ENCODE data around the gene RFXAP.

RFXAP gene

GRCh38 chr13:36817996-36818803, 822 bp upstream of the RFXAP start:
- no peak for DNase-seq

- peak; percentile 41 for DNase-seq
Measured at GRCh38 chr13:36819739-36820090, 693 bp downstream of the RFXAP start.

GRCh38 chr13:36820222-36820621, 1.2 kb downstream of the RFXAP start:
- no peak for DNase-seq

- DNase-seq: no peak
Measured at GRCh38 chr13:36822785-36823184, 3.8 kb downstream of the RFXAP start.

- no peak for DNase-seq
Measured at GRCh38 chr13:36829753-36830152, 10.7 kb downstream of the RFXAP start.

GRCh38 chr13:36831291-36831690, 12.3 kb downstream of the RFXAP start:
- no peak for DNase-seq

- DNase-seq: no peak
Measured at GRCh38 chr13:36834299-36834698, 15.3 kb downstream of the RFXAP start.

GRCh38 chr13:36837354-36838092, 18.5 kb downstream of the RFXAP start:
- DNase-seq: no peak

GRCh38 chr13:36839281-36839680, 20.3 kb downstream of the RFXAP start:
- DNase-seq: no peak

- DNase-seq: no peak
Measured at GRCh38 chr13:36839981-36840380, 21.0 kb downstream of the RFXAP start.

GRCh38 chr13:36840718-36841250, 21.8 kb downstream of the RFXAP start:
- no peak for DNase-seq

- no peak for DNase-seq
Measured at GRCh38 chr13:36841391-36841790, 22.4 kb downstream of the RFXAP start.

- no peak for DNase-seq
Measured at GRCh38 chr13:36847606-36848005, 28.6 kb downstream of the RFXAP start.

GRCh38 chr13:36848199-36848982, 29.4 kb downstream of the RFXAP start:
- no peak for DNase-seq

- DNase-seq: no peak
Measured at GRCh38 chr13:36850790-36851438, 31.9 kb downstream of the RFXAP start.

GRCh38 chr13:36857253-36857652, 38.2 kb downstream of the RFXAP start:
- no peak for DNase-seq

- DNase-seq: no peak
Measured at GRCh38 chr13:36858290-36858689, 39.3 kb downstream of the RFXAP start.

GRCh38 chr13:36859259-36859658, 40.2 kb downstream of the RFXAP start:
- DNase-seq: no peak

GRCh38 chr13:36862002-36862685, 43.1 kb downstream of the RFXAP start:
- DNase-seq: no peak

- no peak for DNase-seq
Measured at GRCh38 chr13:36862722-36863121, 43.7 kb downstream of the RFXAP start.

GRCh38 chr13:36865265-36865664, 46.2 kb downstream of the RFXAP start:
- DNase-seq: no peak

- no peak for DNase-seq
Measured at GRCh38 chr13:36866232-36866631, 47.2 kb downstream of the RFXAP start.

Measured in left hindlimb (tissue), 1 donor.